Measurements from ENCODE around the gene COL21A1.
"Not testable (repeated sequence)": the region's sequence is repeated elsewhere in the genome, so short reads cannot be mapped to it uniquely, and the experiment has no call there.

COL21A1 gene

DNA sequence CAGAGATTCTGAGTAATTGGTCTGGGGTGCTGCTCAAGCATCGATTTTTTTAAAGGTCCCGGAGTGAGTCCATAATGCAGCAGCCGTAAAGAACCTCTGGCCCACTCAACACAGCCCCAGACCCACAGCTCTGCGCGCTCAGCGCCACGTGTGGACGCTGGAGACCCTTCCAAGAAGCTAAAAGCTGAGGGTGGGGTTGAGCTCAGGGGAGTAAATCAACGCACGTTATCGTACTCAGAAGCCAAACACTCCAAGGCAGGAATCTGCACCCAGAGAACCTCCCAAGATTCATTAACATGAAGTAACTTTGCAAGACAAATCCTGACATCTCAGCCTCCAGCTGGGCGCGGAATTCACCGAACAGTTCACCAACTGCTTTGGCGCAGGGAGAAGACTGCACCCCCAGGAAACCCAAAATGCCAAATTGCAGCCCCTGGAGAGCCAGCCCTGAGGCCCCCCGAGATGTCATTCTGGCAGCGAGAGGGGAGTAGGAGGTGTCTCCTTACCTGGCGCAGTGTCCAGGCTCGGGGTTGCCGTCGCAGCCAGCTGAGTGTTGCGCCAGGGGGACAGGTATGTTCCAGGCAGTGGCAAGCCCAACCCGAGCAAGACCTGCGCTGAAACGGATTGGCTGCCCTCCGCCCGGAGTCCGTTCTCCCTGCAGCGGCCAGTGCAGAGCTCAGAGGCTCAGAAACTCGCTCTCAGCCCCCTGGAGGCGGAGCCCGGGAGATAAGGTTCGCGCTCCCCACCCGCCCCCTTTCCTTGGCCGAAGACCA lies at the start of gene COL21A1:
Gene COL21A1 (minus strand): TSS at position 700 of the 773 bp plus-strand sequence. CDS start 64,962 bp downstream, outside the sequence.
- DNase-seq (ENCODE audit: low read depth in 2 of 2): no peak

- no peak for DNase-seq (ENCODE audit: low read depth in 2 of 2)
These were observed 46.4 kb upstream of the COL21A1 start for GRCh38 chr6:56293781-56294180.

DNA sequence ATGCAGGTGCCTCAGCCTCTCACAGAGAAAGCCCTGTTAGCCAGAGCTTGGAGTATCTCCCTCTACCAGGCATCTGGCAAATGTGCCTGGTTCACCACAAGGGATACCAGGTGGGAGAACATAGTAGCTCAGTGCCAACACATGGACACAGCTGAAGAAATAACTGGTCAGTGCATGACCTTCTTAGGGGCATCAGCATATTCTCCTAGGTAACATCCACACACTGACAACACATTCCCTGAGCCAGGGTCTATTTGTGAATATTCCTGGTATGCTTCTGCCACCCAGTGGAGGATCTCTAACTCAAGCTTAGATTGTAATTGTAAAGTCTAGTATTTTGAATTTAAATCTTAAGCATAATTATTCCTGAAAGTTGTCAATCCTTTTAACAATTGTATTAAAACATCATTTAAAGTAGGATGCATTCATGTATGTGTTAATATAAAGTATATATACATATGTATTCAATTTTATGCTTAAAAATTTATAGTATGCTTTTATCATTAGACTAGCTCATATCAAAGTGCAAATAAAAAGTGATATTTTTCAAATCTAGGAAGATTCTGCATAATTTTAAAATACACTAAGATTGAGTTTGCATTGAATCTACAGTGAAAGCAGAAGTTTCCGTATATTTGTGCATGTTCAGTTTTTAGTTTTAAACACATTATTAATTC lies 45.3 kb upstream of the COL21A1 start:
- DNase-seq (ENCODE audit: low read depth in 2 of 2): no peak

GRCh38 chr6:56291302-56291917 lies 44.0 kb upstream of the COL21A1 start:
- no peak for DNase-seq (ENCODE audit: low read depth in 2 of 2)

- DNase-seq (ENCODE audit: low read depth in 2 of 2): no peak
These were observed 42.3 kb upstream of the COL21A1 start for GRCh38 chr6:56289721-56290120.

DNA sequence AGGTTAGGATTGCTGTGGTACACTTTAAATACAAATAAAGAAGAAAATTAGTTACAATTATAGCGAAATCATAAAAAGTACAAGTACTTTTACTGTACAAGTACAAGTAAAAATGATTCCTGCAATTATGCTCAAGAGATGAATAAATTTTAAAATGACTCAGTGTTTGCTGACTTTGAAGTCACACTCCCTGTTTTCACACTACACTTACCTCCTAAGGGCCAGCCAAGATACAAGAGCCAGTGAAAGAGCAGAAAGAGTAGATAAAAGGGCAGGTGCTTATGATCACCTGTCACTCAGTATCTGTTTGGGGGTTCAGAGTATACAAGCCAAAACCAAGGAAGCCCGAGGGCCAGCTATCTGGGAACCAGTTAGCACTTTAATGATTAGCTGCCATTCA lies 41.0 kb upstream of the COL21A1 start:
- DNase-seq (ENCODE audit: low read depth in 2 of 2): no peak

GRCh38 chr6:56282391-56282790 lies 35.0 kb upstream of the COL21A1 start:
- DNase-seq (ENCODE audit: low read depth in 2 of 2): no peak

GRCh38 chr6:56280126-56280525 lies 32.7 kb upstream of the COL21A1 start:
- DNase-seq (ENCODE audit: low read depth in 2 of 2): no peak

GRCh38 chr6:56279331-56280080 lies 32.1 kb upstream of the COL21A1 start:
- no peak for DNase-seq (ENCODE audit: low read depth in 2 of 2)

DNA sequence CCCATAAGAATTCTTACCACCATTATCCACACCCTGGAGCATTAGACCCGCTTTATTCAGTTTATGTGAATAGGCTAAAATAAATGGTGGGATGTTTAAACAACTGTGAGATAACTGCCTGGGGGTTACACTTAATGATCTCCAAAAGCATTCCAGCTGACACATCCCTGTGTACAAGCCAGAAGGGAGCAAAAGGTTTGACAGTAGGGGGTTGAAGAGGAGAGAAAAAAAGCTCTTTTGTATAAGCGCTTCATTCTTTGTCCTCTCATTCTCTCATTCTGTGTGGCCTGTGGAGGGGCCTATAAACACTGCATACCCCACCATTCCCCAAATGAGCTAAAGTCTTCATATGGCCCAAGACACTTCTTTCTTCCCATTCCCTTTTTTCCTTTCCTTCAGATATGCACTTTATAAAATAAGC lies 30.8 kb upstream of the COL21A1 start:
- no peak for DNase-seq (ENCODE audit: low read depth in 2 of 2)

GRCh38 chr6:56270812-56271441 lies 23.5 kb upstream of the COL21A1 start:
- no peak for DNase-seq (ENCODE audit: low read depth in 2 of 2)

DNA sequence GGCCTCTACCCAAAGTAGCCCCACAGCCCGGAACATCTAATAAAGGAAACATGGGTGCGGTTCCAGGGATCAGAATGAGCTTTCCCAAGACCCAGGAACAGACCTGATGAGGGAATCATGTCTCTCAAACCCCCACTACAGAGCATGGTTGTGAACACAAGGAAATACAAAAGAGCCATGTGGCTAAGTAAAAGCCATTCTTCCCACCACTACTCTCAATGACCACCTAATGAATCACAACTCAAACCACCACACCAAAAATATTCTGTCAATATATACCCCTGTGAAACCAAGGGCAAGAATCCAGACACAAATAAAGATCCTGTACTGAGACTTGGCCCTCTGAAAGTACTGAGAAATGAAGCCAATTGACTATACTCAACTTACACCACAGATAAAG lies 20.9 kb upstream of the COL21A1 start:
- DNase-seq (ENCODE audit: low read depth in 2 of 2): no peak

DNA sequence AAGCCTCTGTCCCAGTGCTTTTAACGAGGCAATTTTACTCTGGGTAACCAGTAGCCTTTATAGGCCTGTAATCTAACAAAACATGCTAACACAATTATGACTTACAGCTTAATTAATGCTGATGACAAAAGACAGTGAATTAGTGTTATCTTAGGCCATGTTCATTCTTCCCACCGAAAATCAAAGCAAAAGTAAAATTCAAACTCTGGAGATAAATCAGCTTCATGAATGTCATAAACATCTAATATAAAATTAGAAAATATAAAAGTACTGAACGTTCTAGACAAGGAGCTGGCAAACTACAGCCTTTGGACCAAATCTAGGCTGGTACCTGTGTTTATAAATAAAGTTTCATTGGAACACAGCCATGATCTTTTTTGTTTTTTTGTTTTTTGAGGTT lies 18.6 kb upstream of the COL21A1 start:
- no peak for DNase-seq (ENCODE audit: low read depth in 2 of 2)

- no peak for DNase-seq (ENCODE audit: low read depth in 2 of 2)
These were observed 16.4 kb upstream of the COL21A1 start for GRCh38 chr6:56263596-56264315.

- not testable (repeated sequence) for DNase-seq (ENCODE audit: low read depth in 2 of 2)
These were observed 13.2 kb upstream of the COL21A1 start for GRCh38 chr6:56260593-56260992.

DNA sequence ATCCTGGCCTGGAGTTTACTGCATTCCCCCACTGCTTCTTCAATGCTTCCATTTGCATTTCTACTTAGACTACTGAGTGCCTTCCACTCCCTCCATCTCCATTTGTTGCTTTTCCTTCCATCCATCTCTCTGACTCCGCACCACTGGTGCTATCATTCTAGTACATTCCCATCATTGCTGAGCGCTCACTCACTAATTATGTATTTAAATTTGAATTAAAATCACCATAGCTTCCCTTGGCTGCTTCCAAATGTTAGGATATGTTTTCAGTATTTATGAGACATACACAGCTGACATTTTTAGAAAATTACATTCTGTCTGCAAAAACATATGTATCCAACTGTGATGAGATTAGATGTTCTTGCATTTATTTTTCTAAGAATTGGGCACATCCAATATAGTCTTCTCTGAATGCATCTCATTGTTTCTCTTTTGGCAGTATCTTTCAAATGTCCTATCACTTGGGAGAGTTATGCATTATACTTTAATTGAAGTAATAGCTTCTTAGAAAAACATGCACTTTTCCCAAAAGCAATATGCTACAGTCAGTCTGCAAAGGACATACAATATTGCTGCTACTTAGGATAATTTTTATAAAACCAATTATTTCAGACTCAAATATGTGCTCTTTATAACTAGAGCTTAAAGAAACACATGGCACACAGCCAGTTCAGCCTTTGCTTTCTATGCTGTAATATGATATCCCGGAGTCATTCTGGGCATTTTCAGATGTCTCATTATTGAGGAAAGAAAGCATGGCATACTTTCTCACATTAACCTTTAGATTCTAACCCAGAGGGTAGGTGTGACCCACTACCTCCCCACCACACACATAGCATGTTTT lies 12.1 kb upstream of the COL21A1 start:
- DNase-seq (ENCODE audit: low read depth in 2 of 2): no peak

GRCh38 chr6:56255349-56255748 lies 8.0 kb upstream of the COL21A1 start:
- no peak for DNase-seq (ENCODE audit: low read depth in 2 of 2)

DNA sequence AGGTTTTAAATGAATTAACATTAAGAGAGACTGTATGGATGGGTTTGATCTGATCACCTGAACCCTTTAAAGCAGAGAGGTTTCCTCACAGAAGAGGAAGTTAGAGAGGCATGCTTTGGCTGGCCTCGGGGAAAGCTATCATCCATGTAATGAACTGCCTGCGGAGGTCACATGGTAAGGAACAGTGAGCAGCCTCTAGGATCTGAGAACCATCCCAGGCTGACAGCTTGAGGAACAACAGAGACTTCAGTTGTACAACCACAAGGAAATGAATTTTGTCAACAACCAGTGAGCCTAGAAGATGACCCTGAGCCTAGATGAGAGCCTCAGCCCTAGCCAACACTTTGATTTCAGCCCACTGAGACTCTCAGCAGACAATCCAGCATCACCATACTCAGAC lies 2.9 kb upstream of the COL21A1 start:
- no peak for DNase-seq (ENCODE audit: low read depth in 2 of 2)

- DNase-seq (ENCODE audit: low read depth in 2 of 2): no peak
These were observed 308 bp upstream of the COL21A1 start for GRCh38 chr6:56247654-56248122.

DNA sequence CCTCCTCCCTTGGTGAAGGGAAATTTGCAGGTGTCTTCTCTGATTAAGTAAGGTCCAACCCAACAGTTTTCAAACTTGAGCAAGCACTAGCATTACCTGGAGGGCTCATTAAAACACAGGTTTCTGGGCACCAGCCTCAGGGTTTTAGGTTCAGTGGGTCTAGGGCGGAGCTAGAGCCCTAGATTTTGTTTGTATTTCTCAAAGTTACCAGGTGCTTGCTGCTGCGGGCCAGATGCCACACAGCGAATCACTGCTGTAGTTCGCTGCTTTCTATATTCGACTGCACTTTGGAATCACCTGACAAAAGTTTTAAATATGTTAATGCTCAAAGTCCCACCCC lies 869 bp downstream of the COL21A1 start:
- DNase-seq (ENCODE audit: low read depth in 2 of 2): no peak
